EL (cell line): ENCODE measurements around the gene HBM.
"Not testable (repeated sequence)": the region's sequence is repeated elsewhere in the genome, so short reads cannot be mapped to it uniquely, and the experiment has no call there.

Experiments
- DNase-seq: peaks from one replicate; pipeline ENCODE4 v3.0.0-alpha.2; 2016

The HBM gene

GRCh38 chr16:165539-166374 is at the start of gene HBM:
HBM (plus strand) TSS chr16:165978; CDS start chr16:165998, 20 bp downstream.
- no peak for DNase-seq

GRCh38 chr16:116015-116414 is 49.8 kb upstream of the HBM start:
- DNase-seq, result no peak

GRCh38 chr16:117379-118365 is 48.1 kb upstream of the HBM start:
- peak; percentile 56 for DNase-seq

GRCh38 chr16:118857-119256 is 46.9 kb upstream of the HBM start:
- DNase-seq, result no peak

GRCh38 chr16:119295-119694 is 46.5 kb upstream of the HBM start:
- no peak for DNase-seq

- DNase-seq, result no peak
Observed at GRCh38 chr16:119835-120491, 45.8 kb upstream of the HBM start.

GRCh38 chr16:120756-121155 is 45.0 kb upstream of the HBM start:
- no peak for DNase-seq

- DNase-seq, result no peak
Observed at GRCh38 chr16:122361-122760, 43.4 kb upstream of the HBM start.

GRCh38 chr16:123558-124350 is 42.0 kb upstream of the HBM start:
- DNase-seq, result not testable (repeated sequence)

GRCh38 chr16:125011-125410 is 40.8 kb upstream of the HBM start:
- no peak for DNase-seq

- DNase-seq, result no peak
Observed at GRCh38 chr16:129075-129474, 36.7 kb upstream of the HBM start.

- no peak for DNase-seq
Observed at GRCh38 chr16:130533-131173, 35.1 kb upstream of the HBM start.

GRCh38 chr16:132120-132519 is 33.7 kb upstream of the HBM start:
- DNase-seq, result no peak

GRCh38 chr16:133716-134115 is 32.1 kb upstream of the HBM start:
- DNase-seq, result no peak

GRCh38 chr16:138049-138417 is 27.7 kb upstream of the HBM start:
- DNase-seq, result peak; percentile 9

GRCh38 chr16:140175-140857 is 25.5 kb upstream of the HBM start:
- no peak for DNase-seq

GRCh38 chr16:142405-142967 is 23.3 kb upstream of the HBM start:
- no peak for DNase-seq

GRCh38 chr16:143047-143446 is 22.7 kb upstream of the HBM start:
- DNase-seq, result no peak

- peak; percentile 20 for DNase-seq
Observed at GRCh38 chr16:143456-143855, 22.3 kb upstream of the HBM start.

- DNase-seq, result no peak
Observed at GRCh38 chr16:144797-145252, 21.0 kb upstream of the HBM start.

GRCh38 chr16:146646-147045 is 19.1 kb upstream of the HBM start:
- DNase-seq, result no peak
